ENCODE results near the gene RNASE8.

- no peak for TF ChIP-seq TAF1 (IDR thresholded peaks at IDR 0.05; ENCODE audit: low read depth, low read length)
- TF ChIP-seq POLR2AphosphoS5 (IDR thresholded peaks at IDR 0.05; ENCODE audit: low read depth, low read length), result no peak
- TF ChIP-seq POLR2A (IDR thresholded peaks at IDR 0.05; ENCODE audit: low read depth, low read length), result no peak
- no peak for TF ChIP-seq SPI1 (IDR thresholded peaks at IDR 0.05; ENCODE audit: low read depth, low read length)
- no peak for TF ChIP-seq POU2F2 (IDR thresholded peaks at IDR 0.05; ENCODE audit: low read depth, low read length)
- TF ChIP-seq PAX5 (IDR thresholded peaks at IDR 0.05; ENCODE audit: insufficient read depth, low read length, severe bottlenecking), result no peak
Observed at GRCh38 chr14:21042918-21043317, 14.7 kb upstream of the RNASE8 start.

Measured in GM12891 (cell line).